Stimulated activated naive CD8-positive, alpha-beta T cell treated with anti-CD3 and anti-CD28 coated beads, Interleukin-15, Interleukin-2, amounts not matched to agents 100 ng/mL and 50 ng/mL, for 24 hours (primary cell): ENCODE measurements around the gene GABRG3.
"Not testable (repeated sequence)": the region's sequence is repeated elsewhere in the genome, so short reads cannot be mapped to it uniquely, and the experiment has no call there.

Source experiments
- H3K27ac Mint-ChIP-seq: one replicate; pipeline ENCODE4 v1.8.0; 2021; ENCODE audit warnings: mild to moderate bottlenecking, mixed read lengths
- H3K27me3 Mint-ChIP-seq: one replicate; pipeline ENCODE4 v1.8.0; 2021; ENCODE audit warnings: mixed read lengths
- H3K36me3 Mint-ChIP-seq: one replicate; pipeline ENCODE4 v1.8.0; 2021; ENCODE audit warnings: low read depth, mixed read lengths
- H3K4me1 Mint-ChIP-seq: one replicate; pipeline ENCODE4 v1.8.0; 2021; ENCODE audit warnings: low read depth, mixed read lengths
- H3K4me3 Mint-ChIP-seq: one replicate; pipeline ENCODE4 v1.8.0; 2021; ENCODE audit warnings: mild to moderate bottlenecking, mixed read lengths
- H3K9me3 Mint-ChIP-seq: one replicate; pipeline ENCODE4 v1.8.0; 2021; ENCODE audit warnings: mixed read lengths

GABRG3 gene

GRCh38 chr15:27341780-27342343 lies 370.9 kb downstream of the GABRG3 start:
- H3K4me3 Mint-ChIP-seq, result no peak overlapping the region
- H3K27me3 Mint-ChIP-seq, result no peaks in the 10 kb centered on the region
- no peak overlapping the region for H3K27ac Mint-ChIP-seq
- no peaks in the 10 kb centered on the region for H3K4me1 Mint-ChIP-seq
- H3K36me3 Mint-ChIP-seq, result no peaks in the 10 kb centered on the region
- H3K9me3 Mint-ChIP-seq, result peaks cover 4% of the 10 kb centered on the region

- H3K36me3 Mint-ChIP-seq, result no peaks in the 10 kb centered on the region
- H3K4me1 Mint-ChIP-seq, result no peaks in the 10 kb centered on the region
- H3K27me3 Mint-ChIP-seq, result no peaks in the 10 kb centered on the region
- no peak overlapping the region for H3K27ac Mint-ChIP-seq
- H3K9me3 Mint-ChIP-seq, result peaks cover 4% of the 10 kb centered on the region
- no peak overlapping the region for H3K4me3 Mint-ChIP-seq
Observed at GRCh38 chr15:27342991-27343390, 372.0 kb downstream of the GABRG3 start.

DNA sequence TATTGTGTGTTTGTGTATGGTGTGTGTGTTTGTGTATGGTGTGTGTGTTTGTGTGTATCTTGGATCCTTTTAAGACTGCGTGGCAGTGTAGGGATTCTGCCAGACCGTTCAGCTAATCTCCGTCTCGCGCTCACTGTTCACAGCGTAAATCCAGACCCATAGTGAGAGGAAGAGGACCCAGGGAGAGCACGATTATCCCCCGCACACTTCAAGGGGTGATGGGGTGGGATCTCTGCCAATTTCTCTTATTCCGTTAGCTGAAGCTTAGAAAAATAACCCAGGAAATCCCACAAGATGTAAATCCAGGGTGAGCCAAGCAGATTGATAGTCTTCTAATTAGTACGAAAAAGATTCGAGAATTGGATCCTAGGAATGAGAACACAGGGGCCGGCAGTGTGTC lies 381.2 kb downstream of the GABRG3 start:
- no peaks in the 10 kb centered on the region for H3K36me3 Mint-ChIP-seq
- no peak overlapping the region for H3K4me3 Mint-ChIP-seq

GRCh38 chr15:27353856-27354255 lies 382.9 kb downstream of the GABRG3 start:
- Mint-ChIP-seq H3K4me1 (no peaks in the 10 kb centered on the region), H3K4me3 (no peak overlapping the region)

More for the DNA sequence above, 381.2 kb downstream of the GABRG3 start:
- Mint-ChIP-seq H3K4me1 (no peaks in the 10 kb centered on the region), H3K9me3 (peaks cover 16% of the 10 kb centered on the region), H3K27ac (no peak overlapping the region), H3K27me3 (no peaks in the 10 kb centered on the region)

DNA sequence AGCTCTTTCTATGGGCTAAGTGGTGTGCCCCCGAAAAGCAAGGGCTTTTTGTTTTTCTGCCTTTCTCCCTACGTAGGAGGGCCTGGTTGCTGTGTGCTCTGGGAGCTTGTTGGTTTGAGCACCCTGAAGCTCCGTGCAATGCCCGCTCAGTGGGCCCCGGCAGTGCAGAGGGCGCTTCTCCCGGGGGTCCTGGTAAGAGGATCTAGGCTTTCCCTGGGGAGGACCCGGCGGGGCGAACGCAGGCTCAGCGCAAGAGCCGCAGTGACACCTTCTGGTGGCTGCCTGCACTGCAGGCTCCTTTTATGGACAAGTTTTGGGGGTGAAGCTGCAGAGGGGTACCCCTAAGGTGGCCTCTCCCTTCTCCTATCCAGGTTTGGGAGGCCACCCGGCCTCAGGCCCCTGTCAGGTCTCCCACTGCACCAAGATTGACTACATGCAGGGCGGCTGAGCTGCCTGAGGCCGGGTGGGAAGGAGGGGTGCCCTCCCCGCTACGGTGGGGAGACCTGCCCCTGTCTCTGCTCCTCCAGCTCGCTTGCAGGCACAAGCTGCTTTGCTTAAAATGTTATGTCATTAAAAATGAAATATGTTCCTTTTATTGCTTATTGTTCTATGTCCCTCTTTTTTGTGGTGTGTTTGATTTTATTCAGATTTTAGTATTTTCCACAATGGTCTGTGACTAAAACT lies 387.9 kb downstream of the GABRG3 start:
- no peak overlapping the region for H3K4me3 Mint-ChIP-seq
- H3K27ac Mint-ChIP-seq, result no peak overlapping the region
- H3K27me3 Mint-ChIP-seq, result no peaks in the 10 kb centered on the region
- no peaks in the 10 kb centered on the region for H3K36me3 Mint-ChIP-seq
- H3K4me1 Mint-ChIP-seq, result no peaks in the 10 kb centered on the region
- H3K9me3 Mint-ChIP-seq, result peaks cover 11% of the 10 kb centered on the region

More at GRCh38 chr15:27353856-27354255, 382.9 kb downstream of the GABRG3 start:
- Mint-ChIP-seq H3K27me3 (no peaks in the 10 kb centered on the region), H3K27ac (no peak overlapping the region), H3K9me3 (peaks cover 17% of the 10 kb centered on the region), H3K36me3 (no peaks in the 10 kb centered on the region)

DNA sequence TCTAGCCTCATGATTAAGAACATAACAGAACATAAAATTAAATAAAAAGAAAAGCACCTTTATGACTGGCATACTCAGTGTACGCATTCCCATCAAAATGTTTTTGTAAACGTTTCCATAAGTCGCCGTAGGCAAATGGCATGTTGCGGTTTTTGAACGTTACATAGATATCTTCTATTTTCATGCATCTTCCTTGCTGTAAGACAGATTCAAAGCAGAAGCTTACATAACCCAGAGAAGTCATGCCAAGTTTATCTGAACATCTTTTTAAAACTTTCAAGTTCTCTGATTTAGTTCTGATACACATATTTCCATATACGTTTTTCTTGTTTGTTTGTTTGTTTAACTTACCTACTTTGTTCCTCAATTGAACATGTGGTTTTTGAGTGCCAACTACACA lies 388.6 kb downstream of the GABRG3 start:
- H3K36me3 Mint-ChIP-seq, result no peaks in the 10 kb centered on the region
- no peak overlapping the region for H3K4me3 Mint-ChIP-seq
- no peak overlapping the region for H3K27ac Mint-ChIP-seq
- H3K27me3 Mint-ChIP-seq, result no peaks in the 10 kb centered on the region
- no peaks in the 10 kb centered on the region for H3K4me1 Mint-ChIP-seq
- peaks cover 11% of the 10 kb centered on the region for H3K9me3 Mint-ChIP-seq

DNA sequence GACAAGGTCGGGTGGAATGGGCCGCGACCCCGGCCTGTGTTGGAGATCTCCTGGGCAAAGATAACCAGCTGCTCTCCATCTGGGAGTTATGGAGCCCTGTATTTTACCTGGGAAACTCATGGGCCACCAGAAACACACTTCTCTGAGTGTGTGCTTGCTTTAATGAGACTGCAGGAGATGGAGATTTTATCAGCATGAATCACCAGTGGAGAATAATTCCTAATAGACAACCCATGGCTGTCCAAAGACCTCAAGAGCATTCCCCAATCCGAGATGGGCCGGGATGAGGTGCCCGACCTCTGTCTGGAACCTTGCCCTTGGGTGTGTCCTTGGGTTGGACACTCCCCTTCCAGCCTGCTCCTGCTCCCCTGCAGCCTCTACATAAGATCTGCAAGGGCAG lies 389.3 kb downstream of the GABRG3 start:
- Mint-ChIP-seq H3K27me3 (no peaks in the 10 kb centered on the region), H3K27ac (no peak overlapping the region), H3K9me3 (peaks cover 4% of the 10 kb centered on the region), H3K36me3 (no peaks in the 10 kb centered on the region), H3K4me3 (no peak overlapping the region), H3K4me1 (no peaks in the 10 kb centered on the region)

DNA sequence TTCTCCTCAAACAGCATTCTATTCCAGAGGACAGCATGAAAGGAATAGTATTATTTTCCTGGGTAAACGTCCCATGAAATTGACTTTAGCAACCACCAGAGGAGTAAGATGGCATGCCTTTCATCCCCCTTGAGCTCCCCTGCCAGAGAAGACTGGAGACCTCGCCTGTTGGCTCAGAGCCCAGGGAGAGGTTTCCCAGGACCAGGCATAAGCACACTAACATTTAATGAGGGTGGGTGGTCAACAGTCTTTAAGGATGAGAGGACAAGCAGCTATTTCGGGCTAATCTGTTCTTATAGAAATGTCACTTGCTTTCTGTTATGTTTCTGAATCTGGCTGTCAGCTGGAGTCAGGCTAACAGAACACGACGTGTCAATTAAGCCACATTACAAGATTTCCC lies 390.5 kb downstream of the GABRG3 start:
- Mint-ChIP-seq H3K36me3 (no peaks in the 10 kb centered on the region), H3K27ac (no peak overlapping the region), H3K4me1 (no peaks in the 10 kb centered on the region), H3K27me3 (no peaks in the 10 kb centered on the region), H3K4me3 (no peak overlapping the region), H3K9me3 (peaks cover 3% of the 10 kb centered on the region)

DNA sequence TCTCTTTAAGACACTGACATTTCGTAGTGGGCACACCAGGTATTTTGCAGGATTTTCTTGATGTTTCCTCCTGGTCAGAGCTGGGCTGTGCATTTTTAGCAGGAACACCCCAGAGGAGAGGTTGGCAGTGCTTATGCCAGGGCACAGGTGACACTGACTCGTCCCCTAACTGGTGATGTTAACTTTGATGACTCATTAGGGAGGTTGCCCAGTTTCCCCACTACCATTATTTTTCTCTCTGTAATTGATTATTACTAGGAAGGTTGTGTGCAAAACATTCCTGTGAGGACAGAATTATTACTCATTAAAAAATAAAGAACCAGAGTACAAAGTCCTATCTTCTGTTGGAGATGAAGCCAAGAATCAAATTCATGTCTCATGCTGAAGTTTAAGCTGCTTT lies 394.5 kb downstream of the GABRG3 start:
- Mint-ChIP-seq H3K27me3 (no peaks in the 10 kb centered on the region), H3K9me3 (no peaks in the 10 kb centered on the region), H3K36me3 (no peaks in the 10 kb centered on the region), H3K4me3 (no peak overlapping the region), H3K27ac (no peak overlapping the region), H3K4me1 (no peaks in the 10 kb centered on the region)

GRCh38 chr15:27377391-27377790 lies 406.4 kb downstream of the GABRG3 start:
- peaks cover 10% of the 10 kb centered on the region for H3K9me3 Mint-ChIP-seq
- not testable (repeated sequence) for H3K4me3 Mint-ChIP-seq, H3K27me3 Mint-ChIP-seq, H3K4me1 Mint-ChIP-seq, H3K36me3 Mint-ChIP-seq, H3K27ac Mint-ChIP-seq

DNA sequence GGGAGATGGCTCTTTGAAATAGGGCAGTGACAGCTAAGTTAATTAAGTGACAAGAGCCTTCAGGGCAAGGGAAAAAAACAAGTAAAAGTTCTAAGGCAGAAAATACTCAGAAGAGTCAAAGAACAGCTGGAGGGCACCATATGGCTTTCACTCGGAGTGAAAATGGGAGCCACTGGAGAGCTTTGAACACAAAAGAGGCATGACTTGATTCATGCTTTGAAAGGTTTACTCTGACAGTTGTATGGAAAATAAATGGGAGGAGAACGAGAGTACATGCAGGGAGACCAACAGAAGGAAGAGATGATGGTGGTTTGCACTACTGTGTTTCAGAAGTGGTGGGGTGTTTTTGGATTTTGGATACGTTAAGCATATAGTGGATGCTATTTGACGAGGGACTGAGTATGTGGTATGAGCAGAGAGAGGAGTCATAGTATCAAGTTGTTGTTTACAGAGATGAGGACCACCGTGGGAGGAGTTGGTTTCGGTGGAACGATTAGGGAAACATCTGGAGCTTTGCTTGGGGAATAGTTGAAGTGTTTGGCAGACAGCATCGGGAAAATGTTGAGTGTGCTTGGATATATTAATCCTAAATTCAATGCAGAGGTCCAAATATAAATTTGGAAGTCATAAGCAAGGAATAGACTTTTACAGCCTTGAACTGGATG lies 411.5 kb downstream of the GABRG3 start:
- Mint-ChIP-seq H3K36me3 (no peaks in the 10 kb centered on the region), H3K4me1 (no peaks in the 10 kb centered on the region), H3K4me3 (no peak overlapping the region), H3K9me3 (peaks cover 29% of the 10 kb centered on the region), H3K27me3 (no peaks in the 10 kb centered on the region), H3K27ac (no peak overlapping the region)

- H3K27me3 Mint-ChIP-seq, result no peaks in the 10 kb centered on the region
- H3K4me3 Mint-ChIP-seq, result no peak overlapping the region
- no peaks in the 10 kb centered on the region for H3K4me1 Mint-ChIP-seq
- no peaks in the 10 kb centered on the region for H3K36me3 Mint-ChIP-seq
- H3K9me3 Mint-ChIP-seq, result peaks cover 33% of the 10 kb centered on the region
- no peak overlapping the region for H3K27ac Mint-ChIP-seq
Observed at GRCh38 chr15:27383726-27384125, 412.7 kb downstream of the GABRG3 start.

- Mint-ChIP-seq H3K4me3 (no peak overlapping the region), H3K27ac (no peak overlapping the region), H3K27me3 (no peaks in the 10 kb centered on the region), H3K36me3 (no peaks in the 10 kb centered on the region), H3K4me1 (no peaks in the 10 kb centered on the region), H3K9me3 (peaks cover 9% of the 10 kb centered on the region)
Observed at GRCh38 chr15:27392163-27392562, 421.2 kb downstream of the GABRG3 start.

- H3K4me3 Mint-ChIP-seq, result no peak overlapping the region
- no peaks in the 10 kb centered on the region for H3K27me3 Mint-ChIP-seq
- no peak overlapping the region for H3K27ac Mint-ChIP-seq
- H3K9me3 Mint-ChIP-seq, result peaks cover 6% of the 10 kb centered on the region
- H3K4me1 Mint-ChIP-seq, result no peaks in the 10 kb centered on the region
- no peaks in the 10 kb centered on the region for H3K36me3 Mint-ChIP-seq
Observed at GRCh38 chr15:27396521-27396920, 425.5 kb downstream of the GABRG3 start.

DNA sequence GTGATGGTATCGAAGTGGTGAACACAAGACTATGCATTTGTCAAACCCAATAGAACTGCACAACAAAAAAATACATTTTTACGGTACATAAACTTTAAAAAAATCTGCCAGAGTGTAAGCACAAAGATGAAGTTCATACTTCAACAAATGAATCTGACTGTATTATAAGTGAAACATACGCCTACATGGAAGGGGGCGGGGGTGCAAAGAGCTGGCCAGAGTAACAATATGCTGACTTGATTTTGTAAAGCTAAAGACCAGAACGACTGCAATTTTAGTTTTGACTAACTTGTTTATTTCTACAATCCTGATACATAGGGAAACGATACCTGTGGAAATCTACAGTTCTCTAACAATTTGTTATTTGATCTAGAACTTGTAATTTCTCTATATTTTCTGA lies 426.0 kb downstream of the GABRG3 start:
- no peaks in the 10 kb centered on the region for H3K36me3 Mint-ChIP-seq
- no peaks in the 10 kb centered on the region for H3K27me3 Mint-ChIP-seq
- H3K4me3 Mint-ChIP-seq, result no peak overlapping the region
- no peak overlapping the region for H3K27ac Mint-ChIP-seq
- H3K9me3 Mint-ChIP-seq, result peaks cover 8% of the 10 kb centered on the region
- no peaks in the 10 kb centered on the region for H3K4me1 Mint-ChIP-seq
